ENCODE data around the gene ITGA7.

DNA sequence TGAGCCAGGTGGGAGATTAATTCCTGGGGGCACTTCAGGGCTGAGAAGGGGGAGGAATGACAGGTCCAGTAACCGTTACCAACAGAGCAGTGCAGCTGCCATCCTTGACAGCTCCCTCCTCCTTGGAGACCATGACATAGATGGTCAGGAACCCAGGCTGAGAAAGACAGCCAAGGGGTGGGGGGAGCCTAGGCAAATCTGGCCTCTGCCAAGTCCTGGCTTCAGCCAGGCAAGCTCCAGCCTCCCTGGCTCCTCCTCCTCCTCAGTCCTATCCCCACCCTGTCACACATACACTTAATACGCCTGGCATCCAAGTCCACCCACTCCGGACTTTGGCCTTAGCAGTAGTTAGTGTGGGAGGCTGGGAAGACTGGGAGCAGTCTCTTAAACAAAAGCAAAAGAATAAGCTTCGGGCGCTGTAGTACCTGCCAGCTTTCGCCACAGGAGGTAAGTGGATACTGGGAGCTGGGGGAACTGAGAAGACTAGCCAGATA is 12.4 kb upstream of the ITGA7 start, which contains the start of gene RDH5:
- TF ChIP-seq CTCF (IDR thresholded peaks at IDR 0.05) (no peak), POLR2A (IDR thresholded peaks at IDR 0.05) (no peak), POLR2AphosphoS5 (IDR thresholded peaks at IDR 0.05) (no peak)
